Right renal cortex interstitium (tissue), 3 donors: ENCODE measurements around the gene DNPEP. TPM values are rescaled to one million over a fixed set of nuclear protein-coding genes. Genes with fewer than 3 reads are reported as not detected.

Experiments used
- DNase-seq, 3 donors: peaks; one replicate each; pipeline ENCODE4 v3.0.0-alpha.2; 2013; ENCODE audit warnings: low read depth in 3 of 3, low spot score in 2 of 3
- polyA plus RNA-seq, 3 donors: library from polyadenylated mRNA; unstranded; fragments of 120-200 nt; gene quantifications; one replicate each; pipeline ENCODE4 v1.2.1, GENCODE V29; 2013; ENCODE audit not compliant: insufficient read length in 3 of 3

DNPEP gene
- polyA plus RNA-seq, 3 donors, result 48.3 to 54.7 (median 51.2) TPM

DNA sequence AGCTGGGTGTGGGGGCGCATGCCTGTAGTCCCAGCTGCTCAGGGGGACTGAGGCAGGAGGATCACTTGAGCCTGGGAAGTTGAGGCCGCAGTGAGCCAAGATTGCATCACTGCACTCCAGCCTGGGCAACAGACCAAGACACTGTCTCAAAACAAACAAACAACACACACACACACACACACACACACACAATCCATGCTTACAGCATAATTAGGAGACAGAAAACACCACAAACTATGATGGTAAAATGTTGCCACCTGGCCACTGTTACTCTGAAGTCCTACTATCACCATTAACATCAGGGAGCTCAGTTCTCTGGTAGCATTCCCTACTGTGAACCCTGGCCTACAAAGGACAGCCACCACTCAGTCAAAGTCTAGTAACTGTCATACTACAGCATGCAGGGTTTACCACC is 18.3 kb downstream of the DNPEP start:
- DNase-seq, result no peak

DNA sequence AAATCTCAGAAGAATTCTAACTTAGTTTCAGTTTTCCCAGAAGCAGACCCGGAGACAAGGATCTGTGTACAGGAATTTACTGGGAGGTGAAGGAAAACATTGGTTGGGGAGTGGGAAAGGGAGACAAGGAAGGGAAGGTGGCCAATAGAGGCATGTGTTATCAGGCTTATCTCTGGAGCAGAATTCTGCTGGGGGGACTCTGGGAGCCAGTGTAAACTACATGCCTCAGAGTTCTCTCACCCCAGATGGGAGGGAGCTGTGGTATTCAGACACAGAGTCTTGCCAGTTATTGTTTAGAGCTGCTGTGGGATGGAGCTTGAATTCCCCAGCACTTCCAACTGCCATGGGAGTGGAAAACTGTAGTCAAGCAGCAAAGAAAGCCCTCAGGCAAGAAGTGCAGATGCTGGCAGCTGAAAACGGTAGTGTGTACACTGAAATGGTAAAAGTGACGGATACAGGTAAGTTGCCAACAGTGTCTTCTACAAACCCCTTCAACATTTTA is 19.0 kb downstream of the DNPEP start:
- no peak for DNase-seq

DNA sequence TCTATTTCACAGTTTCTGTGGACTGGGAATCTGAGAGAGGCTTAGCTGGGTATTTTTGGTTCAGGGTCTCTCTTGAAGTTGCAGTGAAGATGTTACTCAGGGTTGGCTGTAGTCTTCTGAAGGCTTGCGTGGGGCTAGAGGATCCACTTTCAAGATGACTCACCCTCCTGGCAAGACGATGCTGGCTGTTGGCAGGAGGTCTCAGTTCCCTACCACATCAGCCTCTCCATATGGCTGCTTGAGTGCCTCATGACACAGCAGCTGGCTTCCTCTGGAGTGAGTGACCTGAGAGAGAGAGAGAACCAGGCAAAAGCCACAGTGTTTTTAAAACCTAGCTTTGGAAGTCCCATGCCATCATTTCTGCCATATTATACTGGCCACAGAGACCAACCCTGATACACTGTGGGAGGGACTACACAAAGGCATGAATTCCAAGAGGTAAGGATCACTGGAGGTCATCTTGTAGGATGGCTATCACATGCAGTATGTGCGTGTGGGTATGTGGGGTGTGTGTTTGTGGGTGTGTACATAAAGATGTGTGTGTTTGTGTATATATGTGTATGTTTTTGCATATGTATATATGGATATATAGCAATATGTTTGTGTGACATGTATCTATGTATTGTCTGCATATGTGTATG is 25.1 kb downstream of the DNPEP start:
- no peak for DNase-seq

DNA sequence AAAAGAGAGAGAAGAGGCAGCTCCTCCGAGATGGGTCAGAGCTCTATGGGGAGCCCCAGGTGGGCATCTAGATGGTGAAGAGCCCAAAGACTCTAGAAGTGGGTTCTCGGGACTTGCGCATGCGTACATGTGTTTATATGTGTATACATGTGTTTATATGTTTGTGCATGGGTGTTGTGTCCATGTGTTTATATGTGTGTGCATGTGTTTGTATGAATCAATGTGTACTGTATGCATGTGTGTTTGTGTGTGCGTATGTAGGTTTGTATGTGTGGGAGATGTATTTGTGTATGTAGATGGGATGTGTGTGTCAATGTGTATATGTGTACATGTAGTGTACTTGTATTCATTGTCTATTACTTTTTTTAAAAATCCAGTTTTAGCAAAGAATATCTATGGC is 25.6 kb downstream of the DNPEP start:
- DNase-seq, result no peak

DNA sequence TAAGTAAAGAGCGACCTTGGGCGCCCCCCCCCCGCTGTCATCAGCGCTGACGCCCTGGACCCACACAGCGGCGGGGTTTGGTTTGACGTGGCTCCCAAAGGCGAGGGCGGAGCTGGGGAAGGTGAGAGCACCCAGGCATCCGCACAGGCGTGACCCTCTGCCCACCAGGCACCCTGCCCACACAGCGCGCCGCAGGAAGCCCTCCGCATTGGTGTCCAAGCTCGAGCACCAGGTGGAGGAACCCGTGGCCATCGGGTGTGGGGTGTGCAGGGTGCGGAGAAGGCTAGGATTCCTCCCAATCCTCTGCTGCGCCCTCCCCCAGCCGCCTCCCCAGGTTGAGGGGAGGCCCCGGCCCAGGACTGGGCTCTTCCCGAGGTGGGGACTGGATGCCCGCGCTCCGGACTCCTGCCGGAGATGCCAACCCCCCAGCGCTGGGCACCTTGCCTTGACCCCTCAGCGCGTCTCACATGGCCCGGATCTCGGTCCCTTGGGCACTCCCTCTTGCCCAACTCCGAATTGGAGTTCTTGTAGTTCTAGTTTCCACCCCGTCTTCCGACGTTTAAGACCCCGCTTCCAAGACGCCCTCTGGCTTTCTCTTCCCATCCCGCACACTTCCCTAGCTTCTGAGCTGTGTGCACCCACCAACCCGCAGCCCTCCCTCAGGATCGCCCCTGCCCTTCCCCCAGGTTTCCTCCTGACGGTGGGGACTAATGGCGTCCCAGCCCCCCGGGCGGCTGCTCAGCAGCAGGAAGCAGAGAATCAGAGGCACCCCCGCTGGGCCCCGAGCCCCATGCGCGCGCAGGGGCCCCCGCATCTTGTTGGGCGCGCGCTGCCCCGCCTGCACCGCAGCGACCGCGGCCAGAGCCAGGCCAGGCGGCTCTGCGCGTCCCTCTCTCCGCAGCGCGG is 29.3 kb downstream of the DNPEP start:
- no peak for DNase-seq

DNA sequence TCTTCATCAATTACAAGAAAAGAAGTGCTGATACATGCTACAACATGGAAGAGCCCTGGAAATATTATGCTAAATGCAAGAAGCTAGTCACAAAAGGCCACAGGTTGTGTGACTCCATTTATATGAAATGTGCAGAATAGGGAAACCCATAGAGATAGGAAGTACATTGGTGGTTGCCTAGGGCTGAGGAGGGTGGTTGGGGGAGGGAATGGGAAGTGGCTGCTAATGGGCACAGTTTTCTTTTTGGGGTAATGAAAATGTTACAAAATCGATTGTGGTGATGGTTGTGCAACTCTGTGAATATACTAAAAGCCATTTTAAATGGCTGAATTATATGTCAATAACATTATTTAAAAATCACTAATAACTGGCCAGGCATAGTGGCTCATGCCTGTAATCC is 30.9 kb downstream of the DNPEP start:
- DNase-seq, result no peak

DNA sequence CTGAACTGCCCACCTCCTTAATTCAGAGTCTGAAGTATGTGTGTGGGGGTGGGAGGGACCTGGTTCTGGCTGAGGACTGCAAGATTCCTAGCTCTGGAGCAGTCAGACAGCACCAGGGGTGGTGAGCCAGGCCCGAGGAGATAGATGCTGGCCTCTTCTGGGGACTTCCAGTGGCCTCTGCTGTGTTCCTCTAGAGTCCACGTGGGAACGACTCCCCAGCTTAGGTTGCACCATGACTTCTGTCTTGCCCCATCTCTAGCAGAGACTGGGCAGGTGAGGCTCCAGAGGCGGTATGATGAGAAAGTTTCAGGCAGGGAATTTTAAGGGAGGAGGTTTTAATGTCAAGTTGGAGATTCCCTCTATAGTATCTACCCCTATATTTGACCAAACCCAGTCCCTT is 33.1 kb downstream of the DNPEP start:
- no peak for DNase-seq

DNA sequence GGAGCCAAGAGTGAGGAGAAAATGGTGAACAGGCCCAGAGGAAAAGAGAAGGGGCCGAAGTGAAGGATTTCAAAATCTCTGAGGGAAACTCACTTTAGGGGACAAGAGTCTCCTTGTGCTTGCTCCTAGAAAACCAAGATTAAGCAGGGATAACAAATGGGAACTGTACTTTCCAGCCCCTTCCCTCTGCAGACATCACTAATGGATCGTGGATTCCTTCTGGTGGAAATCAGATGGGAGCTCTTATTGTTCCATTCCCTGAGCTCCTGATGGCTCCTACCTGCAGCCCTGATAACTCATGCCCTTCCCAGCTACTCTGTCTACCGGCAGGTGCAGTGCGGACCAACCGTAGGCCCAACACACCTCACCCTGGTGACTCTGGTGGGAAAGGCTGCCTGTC is 34.6 kb downstream of the DNPEP start:
- DNase-seq, result no peak

DNA sequence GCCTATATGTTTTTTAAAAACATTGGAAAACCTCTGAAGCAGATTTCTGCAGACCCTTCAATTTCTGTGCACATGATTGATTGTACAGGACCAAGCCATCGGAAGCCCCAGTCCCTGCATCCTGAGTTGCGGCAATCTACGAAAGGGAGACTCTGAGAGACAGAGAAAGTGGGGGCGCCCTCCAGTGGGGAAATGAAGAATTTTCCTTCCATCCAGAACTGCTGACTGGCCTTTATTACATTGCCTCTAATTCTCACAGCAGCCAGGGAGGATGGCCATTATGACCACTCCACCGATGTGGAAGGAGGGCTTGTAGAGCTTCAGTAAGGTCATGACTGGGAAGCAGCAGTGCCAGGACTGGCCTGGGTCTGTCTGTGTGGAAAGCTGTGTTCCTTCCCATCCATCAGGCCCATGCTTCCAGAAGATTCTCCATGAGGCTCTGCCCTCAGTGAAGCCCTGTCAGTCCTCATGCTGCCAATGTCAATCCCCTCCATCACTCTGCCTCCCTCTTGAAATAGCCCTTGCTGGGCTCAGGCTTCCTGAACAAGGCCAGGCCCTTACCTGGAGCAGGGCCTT is 35.2 kb downstream of the DNPEP start:
- no peak for DNase-seq

DNA sequence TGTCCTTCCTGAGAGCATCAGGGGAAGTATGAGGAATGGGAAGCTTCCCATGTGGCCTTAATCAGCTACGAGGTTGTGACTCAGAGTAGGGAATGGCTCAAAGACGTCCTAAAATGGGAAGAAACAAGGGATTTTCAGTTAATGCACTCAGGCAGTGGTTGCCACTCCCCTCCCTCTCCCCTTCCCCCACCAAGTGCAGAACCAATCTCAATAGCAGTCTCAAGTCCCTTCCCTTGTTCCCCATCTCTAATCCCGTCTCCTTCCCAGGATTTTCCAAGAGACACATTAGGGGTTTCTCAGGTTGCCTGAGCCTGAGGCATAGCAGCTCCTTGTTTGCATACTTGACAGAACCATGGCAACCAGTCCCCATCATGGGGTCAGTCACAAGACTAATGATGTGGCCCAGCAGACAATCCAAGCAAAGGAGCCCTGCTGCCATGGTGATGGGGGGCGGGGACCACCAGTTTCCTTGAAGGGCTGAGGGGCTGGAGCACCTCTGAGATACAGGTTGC is 36.9 kb downstream of the DNPEP start:
- DNase-seq, result no peak

DNA sequence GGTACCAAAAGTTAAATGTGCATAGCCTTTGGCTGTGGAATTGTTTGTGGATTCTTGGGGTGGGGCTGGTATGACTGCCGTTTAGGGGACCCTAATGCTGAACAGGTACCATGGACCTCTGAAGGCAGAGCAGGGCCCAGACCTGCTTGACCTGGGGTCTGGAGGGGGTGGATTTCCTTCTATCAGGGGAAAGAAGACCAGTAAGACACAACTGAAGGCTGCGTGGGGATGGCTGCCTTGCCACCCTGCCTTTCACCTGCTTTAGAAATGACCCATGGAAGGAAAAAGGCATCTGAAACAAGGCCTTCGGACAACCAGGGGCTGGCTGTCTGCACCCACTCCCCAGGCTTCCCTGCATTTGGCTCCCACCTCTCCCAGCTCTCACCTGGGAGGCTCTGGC is 37.5 kb downstream of the DNPEP start:
- no peak for DNase-seq

DNA sequence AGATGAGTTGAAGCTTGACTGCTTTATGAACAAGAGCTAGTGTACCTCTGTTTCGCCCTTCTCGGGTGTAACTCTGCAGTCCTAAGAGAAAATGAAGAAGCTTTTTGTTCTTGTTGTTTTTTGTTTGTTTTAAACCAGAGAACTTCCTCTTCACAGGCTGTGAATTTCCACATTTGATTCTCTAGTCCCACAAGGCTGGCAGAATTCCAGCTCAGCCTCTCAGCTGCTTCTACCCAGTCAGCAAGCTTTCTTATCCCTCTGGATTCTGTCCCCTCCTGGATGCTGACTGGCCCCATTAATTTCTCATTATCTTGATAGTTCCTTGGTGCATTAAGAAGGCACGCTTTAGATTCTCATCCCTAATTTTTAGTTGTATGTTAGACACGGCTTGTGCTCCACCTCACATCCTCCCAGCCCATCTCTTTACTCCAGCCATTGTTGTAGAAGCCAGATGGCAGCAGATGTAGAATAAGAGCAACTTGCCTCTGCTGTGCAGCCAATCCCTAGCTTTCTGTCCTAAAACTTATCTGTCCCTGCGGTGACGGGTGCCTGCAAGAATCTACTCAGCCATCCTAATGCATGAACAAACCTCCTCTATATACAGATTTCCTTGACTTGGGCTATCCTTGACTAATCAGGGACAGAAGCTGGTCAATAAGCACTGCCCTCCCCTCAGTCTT is 42.8 kb downstream of the DNPEP start:
- no peak for DNase-seq

DNA sequence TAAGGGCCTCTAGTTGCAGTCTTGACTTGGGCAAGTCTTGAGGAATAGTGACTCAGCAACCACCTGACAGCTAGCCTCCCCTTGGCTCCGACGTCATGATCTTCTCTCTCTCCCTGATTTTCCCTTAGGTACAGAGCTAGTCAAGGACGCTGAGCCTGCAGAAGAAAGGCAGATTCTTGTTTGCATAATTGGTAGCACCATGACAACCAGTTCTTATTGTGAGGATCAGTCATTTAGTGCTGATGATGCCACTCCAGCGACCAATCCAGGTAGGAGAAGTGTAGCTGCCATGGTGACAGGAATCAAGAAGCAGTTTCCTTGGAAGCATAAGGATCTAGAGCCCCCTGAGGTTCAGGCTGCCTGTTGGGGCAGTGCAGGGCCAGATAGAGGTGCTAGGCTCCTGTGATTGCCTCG is 52.3 kb downstream of the DNPEP start:
- no peak for DNase-seq

DNA sequence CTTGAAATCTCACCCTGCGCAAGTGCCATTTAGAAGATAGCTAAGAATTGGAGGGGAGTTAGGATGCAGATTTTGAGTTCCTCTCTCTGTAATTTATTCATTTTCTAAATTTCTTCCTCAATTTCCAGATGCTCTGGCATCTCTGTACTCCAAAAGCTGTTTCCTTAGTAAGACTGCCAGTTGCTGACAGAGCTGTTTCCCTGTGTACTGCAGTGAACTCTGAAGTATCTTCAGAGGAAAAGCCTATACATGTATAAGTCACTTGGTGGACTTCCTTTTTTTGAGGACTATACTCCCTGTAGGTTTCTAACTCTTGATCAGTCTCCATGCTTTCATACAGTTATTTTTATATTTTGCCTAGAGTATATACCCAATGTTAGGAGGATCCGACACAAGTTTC is 53.6 kb downstream of the DNPEP start:
- no peak for DNase-seq

DNA sequence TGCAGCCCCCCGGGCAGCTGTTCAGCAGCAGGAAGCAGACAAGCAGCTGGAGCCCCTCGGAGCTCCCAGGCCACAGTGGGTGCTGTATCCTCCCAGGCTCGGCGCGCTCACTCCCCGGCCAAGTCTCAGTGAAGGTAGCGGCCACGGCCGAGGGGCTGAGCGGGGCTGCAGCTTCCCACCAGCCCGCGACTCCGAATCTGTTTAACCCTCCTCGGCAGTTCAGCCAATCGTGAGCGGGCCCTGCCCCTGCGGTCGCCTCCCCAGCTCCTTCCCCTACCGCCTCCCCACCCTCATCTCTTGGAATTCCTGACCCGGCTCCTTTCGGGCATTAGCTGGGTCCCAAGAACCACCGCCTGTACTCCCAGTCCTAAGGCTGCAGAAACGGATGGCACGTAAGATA is 55.2 kb downstream of the DNPEP start, which contains the start of gene RESP18:
Gene RESP18 (minus strand): TSS at position 203 of the 400 bp plus-strand sequence.
- DNase-seq, result no peak

DNA sequence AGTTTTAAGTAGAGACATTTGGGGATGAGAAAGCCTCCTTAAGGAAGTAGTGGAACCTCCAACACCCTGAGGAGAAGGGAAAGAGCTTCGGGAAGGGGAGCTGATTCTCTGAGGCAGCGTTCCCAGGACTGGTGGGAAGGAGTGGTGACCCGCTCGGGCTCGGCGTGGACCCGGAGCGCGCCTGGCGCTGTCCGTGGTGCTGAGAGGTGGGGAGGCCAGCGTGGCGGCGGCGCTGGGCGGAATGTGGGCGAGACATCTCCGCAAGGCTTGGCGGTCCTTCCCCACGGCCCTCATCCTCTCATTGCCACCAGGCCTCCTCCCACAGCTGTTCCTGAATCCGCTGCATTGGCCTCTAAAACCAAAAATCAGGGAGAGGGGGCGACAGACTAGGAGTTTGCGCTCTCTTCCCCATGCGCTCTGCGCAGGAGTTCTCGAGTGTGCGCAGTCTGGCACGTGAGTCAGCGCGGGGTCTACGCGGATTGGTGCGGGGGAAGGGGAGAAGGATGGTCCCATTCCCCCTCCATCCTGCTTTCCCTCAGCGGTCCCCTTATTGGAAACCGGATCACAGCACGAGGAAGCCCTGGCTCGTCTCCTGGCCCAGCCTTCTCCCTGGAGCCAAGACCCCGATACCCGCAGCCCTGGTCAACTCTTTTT is 56.0 kb downstream of the DNPEP start:
- DNase-seq, result peak in 2 of 3 donors; percentile 31 to 33

DNA sequence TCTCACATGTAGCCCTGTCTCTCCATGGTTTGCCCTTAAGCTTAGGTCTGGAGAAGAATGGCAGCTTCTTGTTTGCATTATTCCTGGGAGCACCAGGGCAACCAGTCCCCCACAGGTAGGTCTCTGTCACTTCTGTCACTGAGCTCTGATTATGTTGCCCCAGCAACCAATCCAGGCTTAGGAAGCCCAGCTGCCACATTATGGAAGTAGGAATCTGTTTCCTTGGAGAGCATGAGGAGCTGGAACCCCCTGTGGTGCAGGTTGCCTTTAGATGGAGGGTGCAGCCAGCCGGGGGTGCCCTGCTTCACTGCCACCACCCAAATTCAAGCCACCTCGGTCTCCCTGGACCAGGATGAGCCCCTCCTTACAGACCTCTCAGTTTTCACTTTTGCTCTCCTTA is 60.0 kb downstream of the DNPEP start:
- no peak for DNase-seq

DNA sequence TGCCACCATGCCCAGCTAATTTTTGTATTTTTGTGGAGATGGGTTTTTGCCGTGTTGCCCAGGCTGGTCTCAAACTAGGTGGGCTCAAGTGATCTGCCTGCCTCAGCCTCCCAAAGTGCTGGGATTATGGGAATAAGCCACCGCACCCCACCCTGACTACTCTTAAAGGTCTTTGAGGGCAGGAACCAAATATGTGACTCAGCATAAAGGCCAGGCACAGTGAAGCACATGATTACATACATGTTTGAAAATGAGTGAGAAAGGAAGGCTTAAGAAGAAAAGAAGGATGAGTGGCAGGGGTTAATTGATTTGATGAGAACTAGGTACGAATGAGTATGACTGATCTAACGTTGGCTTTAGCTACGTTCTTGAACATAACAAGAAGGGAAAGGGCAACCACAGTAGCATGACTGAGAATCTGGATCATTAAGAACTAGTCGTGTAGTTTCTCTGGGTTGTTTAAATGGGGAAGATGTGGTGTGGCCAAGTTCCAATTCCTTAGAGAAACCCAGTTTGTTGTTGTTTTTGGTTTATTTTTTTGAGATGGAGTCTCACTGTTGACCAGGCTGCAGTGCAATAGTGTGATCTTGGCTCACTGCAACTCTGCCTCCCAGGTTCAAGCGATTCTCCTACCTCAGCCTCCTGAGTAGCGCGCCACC is 61.9 kb downstream of the DNPEP start:
- DNase-seq, result no peak

DNA sequence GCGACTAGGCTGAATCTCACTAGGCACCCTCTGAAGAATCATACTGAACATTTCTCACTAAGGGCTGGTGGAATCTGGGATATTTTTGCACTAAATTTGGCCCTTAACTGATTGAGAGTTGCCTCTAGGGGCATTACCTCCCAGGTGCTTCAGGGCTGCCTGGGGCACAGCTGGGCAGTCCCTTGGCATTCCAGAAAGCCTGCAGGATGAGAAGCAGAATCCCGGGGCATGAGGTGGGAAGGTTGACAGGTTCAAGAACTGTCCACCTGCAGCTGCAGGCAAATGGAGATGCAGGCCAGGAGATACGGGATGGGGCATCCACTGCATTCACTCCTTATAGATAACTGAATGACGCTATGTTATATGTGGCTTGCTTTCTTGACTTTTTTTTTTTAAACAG is 62.6 kb downstream of the DNPEP start:
- DNase-seq, result no peak

DNA sequence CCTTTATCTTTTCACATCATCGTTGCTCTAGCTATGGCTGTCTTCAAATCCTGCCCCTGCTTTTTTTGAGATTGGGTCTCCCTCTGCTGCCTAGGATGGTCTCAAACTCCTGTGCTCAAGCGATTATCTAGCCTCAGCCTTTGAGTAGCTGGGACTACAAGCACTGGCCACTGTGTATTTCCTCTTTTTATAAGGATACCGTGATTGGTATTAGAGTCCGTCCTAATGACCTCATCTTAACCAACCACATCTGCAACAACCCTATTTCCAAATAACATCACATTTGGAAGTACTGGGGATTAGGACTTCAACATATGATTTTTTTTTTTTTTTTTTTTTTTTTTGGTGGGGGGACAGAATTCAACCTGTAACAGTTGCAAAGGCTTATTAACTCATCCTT is 64.3 kb downstream of the DNPEP start:
- no peak for DNase-seq
